ENCODE results near the gene AGRN.

AGRN gene

DNA sequence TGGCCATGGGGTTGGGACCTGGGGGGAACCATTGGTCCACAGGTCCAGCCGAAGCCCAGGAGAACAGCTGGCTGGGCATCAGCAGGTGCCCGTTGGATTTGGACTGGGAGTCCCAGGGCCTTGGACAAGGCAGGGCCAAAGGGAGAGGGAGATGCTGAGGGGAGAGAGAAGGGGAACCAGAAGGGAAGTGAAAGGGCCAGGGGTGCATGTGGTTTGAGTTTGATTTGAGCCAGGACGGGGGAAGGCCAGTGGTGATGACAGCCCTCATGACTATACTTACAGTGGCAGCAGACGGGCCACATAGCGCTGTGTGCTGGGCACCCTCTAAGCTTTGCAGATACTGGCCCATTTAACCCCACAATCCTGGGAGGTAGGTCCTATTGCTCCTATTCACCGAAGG, 18.8 kb downstream of the AGRN start:
- no peak for DNase-seq (ENCODE audit: low spot score)

DNA sequence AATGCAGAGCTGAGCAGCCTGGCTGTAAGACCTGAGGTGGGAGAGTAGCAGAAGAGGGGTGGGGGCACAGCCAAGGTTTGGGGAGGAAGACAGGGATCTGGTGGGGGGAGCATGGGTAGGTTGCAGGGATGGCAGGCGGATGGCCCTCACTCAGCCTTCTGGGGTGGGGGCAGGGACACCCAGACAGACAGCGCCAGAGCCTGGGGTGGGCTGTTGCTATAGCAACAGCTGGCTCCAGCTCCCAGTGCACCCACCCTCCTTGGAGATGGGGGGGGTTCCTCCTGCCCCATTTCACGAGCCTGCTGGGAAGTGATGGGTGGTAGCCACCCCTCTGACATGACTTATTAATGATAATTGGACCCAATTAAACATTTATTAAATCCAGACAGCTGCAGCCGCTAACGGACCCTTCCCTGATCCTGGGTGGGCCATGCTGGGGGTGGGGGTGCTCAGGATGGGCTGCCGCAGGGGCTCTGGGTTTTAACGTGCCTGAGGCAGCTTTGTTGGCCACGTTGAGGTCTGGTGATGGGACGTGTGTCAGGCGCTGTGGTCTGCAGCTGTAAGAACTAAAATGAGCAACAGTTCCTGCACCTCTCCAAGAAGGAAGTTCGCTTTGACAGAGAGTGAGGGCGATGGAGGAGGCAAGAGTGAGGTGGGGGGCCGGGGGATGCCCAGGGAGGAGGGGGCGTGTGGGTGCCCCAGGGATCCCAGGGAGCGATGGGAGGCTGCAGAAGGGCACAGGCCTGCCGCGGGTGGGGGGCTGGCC, 19.4 kb downstream of the AGRN start:
- DNase-seq (ENCODE audit: low spot score), result no peak

GRCh38 chr1:1040004-1040991, 20.4 kb downstream of the AGRN start:
- DNase-seq (ENCODE audit: low spot score), result peak; percentile 92

DNA sequence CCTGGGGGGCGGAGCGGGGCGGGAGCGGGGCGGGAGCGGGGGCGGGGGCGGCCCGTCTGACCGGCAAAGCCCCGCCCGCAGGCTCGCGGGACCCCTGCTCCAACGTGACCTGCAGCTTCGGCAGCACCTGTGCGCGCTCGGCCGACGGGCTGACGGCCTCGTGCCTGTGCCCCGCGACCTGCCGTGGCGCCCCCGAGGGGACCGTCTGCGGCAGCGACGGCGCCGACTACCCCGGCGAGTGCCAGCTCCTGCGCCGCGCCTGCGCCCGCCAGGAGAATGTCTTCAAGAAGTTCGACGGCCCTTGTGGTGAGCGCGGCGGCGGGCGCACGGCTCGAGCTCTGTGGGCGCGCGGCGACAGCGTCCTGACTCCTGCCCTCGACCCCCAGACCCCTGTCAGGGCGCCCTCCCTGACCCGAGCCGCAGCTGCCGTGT, 21.2 kb downstream of the AGRN start:
- no peak for DNase-seq (ENCODE audit: low spot score)

GRCh38 chr1:1041873-1042272, 22.0 kb downstream of the AGRN start:
- no peak for DNase-seq (ENCODE audit: low spot score)

DNA sequence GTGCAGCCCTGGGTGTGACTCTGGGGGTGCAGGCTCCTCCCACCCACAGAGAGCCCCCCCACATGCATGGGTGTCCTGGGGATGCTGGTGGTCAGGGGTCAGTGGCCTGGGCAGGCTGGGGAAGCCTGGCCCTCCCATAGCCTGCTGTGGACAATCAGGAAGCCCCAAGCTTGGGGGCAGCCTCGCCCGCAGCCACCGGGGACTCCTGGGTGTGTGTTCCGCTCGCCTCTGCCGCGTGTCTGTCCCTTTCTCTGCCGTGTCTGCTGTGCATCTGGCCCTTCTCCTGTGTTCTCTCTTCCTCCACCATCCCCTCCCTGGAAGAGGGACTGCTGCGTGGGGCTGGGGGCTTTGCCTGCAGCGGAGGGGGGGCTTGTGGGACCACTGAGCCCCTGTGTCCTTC, 22.9 kb downstream of the AGRN start:
- DNase-seq (ENCODE audit: low spot score), result no peak

DNA sequence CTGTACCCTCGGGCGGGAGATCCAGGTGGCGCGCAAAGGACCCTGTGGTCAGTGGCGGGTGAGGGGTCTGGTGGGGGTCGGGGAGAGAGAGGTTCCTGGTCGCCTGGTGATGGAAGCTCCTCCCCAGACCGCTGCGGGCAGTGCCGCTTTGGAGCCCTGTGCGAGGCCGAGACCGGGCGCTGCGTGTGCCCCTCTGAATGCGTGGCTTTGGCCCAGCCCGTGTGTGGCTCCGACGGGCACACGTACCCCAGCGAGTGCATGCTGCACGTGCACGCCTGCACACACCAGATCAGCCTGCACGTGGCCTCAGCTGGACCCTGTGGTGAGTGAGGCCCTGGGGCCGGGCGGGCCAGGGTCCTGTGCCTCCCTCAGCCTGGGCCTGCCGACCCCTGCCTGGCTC, 23.5 kb downstream of the AGRN start:
- DNase-seq (ENCODE audit: low spot score), result no peak

GRCh38 chr1:1043921-1044320, 24.0 kb downstream of the AGRN start:
- DNase-seq (ENCODE audit: low spot score), result no peak

DNA sequence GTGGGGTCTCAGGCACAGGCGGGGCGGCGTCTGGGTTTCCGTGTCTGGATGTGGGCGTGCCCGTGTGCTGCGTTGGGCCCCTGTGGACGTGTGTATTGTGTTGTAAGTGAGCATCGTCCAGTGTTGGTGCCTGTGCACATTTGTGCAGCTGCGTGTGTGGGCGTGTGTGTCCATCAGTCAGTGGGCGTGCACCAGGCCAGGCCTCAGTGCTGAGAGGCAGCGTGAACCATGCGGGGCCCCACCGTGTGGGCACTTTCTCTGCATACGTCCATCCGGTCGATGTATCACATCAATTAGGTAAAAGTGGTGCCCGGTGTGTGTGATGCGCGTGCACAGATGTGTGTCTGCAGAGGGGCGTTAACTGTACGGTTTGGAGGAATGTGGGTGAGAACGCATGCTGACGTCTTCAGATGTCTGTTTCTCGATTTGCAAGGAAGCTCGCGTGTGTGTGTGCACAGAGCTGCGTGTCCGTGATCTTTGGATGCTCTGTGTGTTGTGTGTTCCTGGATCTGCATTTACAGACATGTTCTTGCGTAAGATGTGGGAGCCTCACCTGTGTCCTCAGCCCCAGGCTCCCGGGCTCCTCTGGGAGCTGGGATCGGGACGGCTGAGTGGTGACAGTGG, 24.6 kb downstream of the AGRN start:
- DNase-seq (ENCODE audit: low spot score), result no peak

DNA sequence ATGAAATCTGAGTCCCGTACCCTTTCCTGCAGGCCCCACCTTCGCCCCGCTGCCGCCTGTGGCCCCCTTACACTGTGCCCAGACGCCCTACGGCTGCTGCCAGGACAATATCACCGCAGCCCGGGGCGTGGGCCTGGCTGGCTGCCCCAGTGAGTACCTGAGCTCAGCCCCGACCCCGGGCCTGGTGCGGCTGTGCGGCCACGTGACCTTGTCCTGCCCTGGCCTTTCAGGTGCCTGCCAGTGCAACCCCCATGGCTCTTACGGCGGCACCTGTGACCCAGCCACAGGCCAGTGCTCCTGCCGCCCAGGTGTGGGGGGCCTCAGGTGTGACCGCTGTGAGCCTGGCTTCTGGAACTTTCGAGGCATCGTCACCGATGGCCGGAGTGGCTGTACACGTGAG, 25.2 kb downstream of the AGRN start:
- DNase-seq (ENCODE audit: low spot score), result no peak

GRCh38 chr1:1046243-1046642, 26.3 kb downstream of the AGRN start:
- DNase-seq (ENCODE audit: low spot score), result no peak

GRCh38 chr1:1046767-1047166, 26.8 kb downstream of the AGRN start:
- no peak for DNase-seq (ENCODE audit: low spot score)

DNA sequence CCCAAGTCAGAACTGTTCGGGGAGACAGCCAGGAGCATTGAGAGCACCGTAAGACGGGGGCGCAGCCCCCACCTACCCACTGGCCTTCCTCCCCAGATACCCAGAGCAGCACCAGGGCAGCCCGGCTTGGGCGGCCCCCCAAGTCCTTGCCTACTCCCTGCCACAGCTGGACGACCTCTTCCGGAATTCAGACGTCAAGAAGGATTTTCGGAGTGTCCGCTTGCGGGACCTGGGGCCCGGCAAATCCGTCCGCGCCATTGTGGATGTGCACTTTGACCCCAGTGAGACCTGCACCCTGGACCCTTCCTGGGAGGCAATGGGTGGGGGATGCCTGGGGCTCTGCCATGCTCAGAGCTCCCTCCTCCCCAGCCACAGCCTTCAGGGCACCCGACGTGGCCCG, 27.5 kb downstream of the AGRN start:
- DNase-seq (ENCODE audit: low spot score), result no peak

DNA sequence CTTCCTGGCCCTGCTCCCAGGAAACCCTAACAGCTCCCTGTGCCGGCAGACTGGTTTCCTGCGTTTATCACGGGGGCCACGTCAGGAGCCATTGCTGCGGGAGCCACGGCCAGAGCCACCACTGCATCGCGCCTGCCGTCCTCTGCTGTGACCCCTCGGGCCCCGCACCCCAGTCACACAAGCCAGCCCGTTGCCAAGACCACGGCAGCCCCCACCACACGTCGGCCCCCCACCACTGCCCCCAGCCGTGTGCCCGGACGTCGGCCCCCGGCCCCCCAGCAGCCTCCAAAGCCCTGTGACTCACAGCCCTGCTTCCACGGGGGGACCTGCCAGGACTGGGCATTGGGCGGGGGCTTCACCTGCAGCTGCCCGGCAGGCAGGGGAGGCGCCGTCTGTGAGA, 28.0 kb downstream of the AGRN start:
- DNase-seq (ENCODE audit: low spot score), result no peak

- DNase-seq (ENCODE audit: low spot score), result no peak
Measured at GRCh38 chr1:1048765-1049164, 28.8 kb downstream of the AGRN start.

DNA sequence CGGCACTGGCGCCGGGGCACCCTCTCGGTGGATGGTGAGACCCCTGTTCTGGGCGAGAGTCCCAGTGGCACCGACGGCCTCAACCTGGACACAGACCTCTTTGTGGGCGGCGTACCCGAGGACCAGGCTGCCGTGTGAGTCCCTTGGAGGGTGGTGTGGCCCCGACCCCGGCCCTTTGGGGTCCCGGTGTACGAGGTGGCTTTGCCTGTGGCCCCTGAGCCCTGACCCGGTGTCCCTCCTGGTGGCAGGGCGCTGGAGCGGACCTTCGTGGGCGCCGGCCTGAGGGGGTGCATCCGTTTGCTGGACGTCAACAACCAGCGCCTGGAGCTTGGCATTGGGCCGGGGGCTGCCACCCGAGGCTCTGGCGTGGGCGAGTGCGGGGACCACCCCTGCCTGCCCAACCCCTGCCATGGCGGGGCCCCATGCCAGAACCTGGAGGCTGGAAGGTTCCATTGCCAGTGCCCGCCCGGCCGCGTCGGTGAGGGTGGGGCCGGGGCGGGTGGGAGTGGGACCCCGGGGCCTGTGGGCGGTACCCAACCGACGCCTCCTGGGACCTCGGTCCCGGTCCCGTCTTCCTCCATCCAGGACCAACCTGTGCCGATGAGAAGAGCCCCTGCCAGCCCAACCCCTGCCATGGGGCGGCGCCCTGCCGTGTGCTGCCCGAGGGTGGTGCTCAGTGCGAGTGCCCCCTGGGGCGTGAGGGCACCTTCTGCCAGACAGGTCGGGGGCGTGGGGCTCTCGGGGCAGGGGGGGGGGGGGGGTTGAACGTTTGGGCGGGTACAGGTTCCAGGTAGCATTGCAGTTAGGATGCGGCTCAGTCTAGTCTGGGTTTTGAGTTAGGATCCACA, 29.6 kb downstream of the AGRN start:
- DNase-seq (ENCODE audit: low spot score), result no peak

DNA sequence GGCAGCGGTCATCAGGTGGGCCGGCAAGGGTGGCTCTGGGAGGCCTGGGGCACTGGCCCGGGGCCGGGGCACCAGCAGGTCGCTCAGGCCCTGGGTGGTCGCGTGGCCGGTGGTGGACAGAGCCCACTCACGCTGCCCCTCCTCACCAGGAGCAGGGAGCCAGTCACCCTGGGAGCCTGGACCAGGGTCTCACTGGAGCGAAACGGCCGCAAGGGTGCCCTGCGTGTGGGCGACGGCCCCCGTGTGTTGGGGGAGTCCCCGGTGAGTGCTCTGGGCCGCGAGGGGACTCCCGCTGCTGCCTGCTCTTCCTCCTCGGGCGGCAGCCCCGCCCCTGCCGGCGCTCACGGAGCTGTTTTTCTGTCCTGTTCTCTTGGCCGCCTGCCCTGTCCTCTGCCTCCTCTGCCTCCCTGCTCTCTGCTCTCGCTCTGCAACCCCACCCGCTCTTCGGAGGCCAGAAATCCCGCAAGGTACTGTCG, 30.7 kb downstream of the AGRN start:
- no peak for DNase-seq (ENCODE audit: low spot score)

GRCh38 chr1:1051127-1051810, 31.3 kb downstream of the AGRN start:
- no peak for DNase-seq (ENCODE audit: low spot score)

DNA sequence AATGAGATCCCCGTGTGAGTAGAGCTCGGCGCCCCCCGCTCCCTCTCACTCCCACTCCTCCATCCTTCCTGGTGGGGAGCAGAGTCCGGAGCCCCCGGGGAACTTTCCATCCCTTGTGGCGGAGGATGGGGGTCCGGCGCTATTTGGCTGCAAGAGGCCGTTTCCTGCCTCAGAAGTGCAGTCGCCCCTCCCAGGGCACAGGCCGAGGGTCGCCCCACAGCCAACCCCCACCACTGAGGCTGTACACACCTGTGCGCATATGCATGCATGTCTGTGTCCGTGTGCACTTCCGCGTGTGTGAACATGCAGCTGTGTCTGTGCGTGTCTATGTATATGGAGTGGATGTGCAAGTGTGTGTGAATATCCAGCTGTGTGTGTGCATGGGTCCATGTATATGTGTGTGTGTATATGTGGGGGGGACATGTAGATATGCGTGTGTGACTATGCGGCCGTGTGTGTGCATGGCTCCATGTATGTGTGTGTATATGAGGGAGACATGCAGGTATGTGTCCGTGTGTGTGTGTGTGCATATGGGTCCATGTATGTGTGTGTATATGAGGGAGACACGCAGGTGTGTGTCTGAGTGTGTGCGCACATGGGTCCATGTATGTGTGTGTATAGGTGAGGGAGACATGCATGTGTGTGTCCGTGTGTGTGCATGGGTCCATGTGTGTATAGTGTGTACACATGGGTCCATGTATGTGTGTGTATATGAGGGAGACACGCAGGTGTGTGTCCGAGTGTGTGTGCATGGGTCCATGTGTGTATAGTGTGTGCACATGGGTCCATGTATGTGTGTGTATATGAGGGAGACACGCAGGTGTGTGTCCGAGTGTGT, 32.3 kb downstream of the AGRN start:
- DNase-seq (ENCODE audit: low spot score), result no peak

- DNase-seq (ENCODE audit: low spot score), result no peak
Measured at GRCh38 chr1:1053022-1053421, 33.1 kb downstream of the AGRN start.

Data from kidney tubule cell (primary cell).